Medulla oblongata (tissue), 1 donor: ENCODE results near the gene ACTL8.

Experiments
- DNase-seq: peaks from one replicate; pipeline ENCODE4 v3.0.0-alpha.2; 2015; ENCODE audit errors: extremely low spot score

The ACTL8 gene

DNA sequence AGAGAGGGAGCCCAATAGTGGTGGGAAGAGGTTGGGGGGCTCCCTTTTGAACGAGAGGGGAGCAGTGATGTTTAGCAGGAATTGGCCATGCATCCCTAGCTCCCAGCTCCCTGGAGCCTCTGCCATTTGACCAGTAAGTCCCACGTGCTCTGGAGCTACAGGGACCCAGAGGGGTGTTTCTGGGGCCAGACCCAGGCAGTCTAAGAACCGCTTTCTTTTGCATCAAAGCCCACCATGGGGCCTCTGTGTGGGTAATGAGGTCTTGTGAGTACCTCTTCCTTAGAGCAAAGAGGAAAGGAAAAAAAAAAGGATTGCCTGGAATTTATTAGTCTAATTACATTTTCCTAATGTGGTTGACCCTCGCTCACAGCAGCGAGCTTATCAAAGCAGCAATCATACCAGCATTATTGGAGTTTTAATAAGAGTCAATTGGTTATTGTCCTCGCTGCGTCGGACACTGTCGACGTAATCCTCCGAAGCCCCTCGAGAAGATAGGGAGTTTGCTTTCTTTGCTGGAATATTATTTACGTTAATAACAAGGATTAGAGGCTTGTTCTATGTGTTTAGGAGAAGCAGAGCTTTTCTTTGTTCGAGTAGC, 17.6 kb downstream of the ACTL8 start:
- no peak for DNase-seq

DNA sequence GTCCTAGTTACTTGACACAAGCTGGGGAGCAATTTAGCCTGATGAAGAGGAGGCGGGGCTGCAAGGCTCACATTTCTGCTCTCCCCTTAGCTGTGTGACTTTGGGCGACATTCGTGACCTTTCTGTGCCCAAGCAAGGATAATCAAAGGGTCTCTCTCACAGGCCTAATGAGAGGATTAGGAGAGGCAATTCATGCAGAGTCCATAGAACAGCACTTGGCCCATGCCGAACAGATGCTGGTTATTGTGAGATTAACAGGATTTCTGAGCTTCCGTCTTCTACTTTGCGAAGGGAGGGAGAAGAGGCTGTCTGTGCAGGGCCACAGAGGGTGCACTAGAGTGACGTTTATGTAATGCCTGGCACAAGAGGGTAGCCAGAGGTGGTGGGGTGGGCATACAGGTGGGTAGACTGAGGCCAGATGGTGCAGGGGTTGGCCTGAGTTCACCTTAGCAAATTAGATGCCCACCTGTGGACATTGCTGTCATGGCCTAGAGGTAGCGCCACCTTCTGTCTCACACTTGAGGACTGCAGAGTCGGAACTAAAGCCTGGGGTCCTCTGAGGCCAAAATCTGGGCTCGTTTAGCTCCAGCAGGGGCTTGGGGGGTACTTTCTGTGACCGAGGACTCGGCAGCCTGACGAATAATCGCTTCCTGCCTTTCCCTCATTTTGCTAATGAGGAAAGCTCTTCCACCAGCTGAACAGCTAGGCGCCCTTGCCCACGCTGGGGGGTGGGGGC, 18.6 kb downstream of the ACTL8 start:
- DNase-seq = no peak

DNA sequence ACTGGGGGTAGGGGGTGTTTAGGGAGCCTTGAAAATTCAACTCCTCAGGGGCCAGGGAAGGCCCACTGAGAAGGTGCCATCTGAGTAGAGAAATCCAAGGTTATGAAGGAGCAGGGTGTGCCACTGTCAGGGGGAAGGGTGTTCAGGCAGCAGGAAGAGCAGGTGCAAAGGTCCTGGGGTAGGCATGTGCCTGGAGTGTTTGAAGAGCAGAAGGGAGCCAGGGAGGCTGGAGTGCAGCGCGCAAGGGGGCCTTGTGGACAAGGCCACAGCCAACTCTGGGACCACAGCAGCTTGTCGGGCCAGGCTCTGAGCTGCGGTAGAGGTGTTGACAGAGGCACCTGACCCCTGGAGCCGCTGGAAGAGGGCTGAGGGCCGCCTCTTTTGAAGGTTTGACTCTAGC, 19.3 kb downstream of the ACTL8 start:
- no peak for DNase-seq

DNA sequence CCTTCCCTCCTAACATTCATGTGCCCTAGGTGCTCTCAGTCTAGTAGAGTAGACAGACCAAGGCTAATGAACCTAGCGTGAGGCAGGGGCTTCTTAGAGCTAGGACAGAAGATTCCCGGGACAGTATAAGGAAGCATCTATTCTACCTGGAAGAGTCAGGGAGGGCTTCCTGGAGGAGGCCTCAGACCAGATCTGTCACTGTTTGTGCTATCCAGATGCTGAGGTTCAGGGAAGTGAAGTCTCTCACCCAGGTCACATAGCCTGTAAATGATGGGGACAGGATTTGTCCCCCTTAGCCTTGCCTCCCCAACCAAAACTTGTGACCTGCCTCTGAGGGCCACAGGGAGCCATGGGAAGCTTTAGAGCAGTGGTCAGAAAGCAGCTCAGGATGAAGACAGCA, 20.7 kb downstream of the ACTL8 start:
- DNase-seq = no peak

DNA sequence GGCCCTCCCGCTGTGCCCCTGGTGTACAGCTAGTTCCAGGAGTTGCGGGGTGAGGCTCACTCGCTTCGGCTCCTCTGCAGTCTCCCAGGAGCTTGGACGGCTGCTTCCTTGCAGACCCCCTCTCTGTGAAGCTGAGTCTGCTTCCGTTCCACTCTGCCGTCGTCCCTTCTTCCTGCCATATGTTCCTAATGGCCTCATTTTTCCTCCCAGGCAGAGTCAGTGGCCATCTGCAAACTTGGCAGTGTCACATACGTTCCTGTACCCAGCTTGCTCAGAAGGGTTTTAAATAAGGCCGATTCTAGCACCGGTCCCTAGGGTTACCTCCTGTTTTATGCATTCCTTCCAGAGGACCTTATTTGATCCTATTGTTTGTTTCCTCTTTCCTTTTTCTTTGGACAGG, 21.3 kb downstream of the ACTL8 start:
- DNase-seq = no peak

DNA sequence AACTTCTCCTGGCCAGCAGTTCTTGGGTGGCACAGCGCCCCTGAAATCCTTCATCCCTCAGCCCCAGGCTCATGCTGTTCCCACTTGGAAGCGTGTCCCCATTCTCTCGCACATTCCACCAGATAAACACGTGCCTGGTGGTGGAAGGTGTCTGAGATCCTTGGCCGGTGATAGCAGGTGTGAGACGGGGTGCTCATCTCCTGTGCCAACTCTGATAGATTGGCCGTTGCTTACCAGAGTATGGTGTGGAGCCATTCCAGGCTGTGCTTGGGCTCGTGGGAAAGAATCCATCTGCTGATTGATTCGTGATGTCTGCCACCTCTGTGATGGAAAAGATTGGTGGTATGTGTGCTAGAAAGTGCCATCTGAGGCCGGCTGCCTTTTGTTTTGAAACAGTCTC, 22.2 kb downstream of the ACTL8 start:
- no peak for DNase-seq

DNA sequence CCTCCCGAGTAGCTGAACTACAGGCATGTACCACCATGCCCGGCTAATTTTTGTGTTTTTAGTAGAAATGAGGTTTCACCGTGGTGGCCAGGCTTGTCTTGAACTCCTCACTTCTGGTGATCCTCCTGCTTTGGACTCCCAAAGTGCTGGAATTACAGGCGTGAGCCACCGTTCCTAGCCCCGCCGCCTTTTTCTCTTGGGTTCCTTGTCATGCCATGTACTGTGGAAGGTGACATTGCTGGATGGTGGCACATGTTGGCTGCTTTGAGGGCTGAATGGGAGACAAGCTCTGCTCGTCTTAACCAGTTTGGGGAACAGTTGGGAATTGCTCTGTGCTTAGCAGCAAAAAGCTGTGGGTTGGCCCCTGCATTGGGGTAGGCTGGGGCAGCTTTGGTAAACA, 22.7 kb downstream of the ACTL8 start:
- DNase-seq = no peak

DNA sequence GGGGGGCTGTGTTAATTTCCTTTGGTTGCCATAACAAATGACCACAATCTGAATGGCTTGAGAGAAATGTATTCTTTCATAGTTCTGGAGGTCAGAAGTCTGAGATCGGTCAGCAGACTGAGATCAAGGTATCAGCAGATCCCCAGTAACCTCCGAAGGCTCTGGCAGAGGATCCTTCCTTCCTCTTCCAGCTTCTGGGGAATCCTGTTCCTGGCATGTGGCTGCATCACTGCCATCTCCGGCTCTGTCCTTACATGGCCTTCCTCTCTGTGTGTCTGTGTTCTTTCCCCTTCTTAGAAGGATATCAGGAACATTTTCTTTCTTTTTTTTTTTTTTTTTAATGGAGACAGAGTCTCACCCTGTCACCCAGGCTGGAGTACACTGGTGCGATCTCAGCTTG, 25.8 kb downstream of the ACTL8 start:
- DNase-seq = no peak

DNA sequence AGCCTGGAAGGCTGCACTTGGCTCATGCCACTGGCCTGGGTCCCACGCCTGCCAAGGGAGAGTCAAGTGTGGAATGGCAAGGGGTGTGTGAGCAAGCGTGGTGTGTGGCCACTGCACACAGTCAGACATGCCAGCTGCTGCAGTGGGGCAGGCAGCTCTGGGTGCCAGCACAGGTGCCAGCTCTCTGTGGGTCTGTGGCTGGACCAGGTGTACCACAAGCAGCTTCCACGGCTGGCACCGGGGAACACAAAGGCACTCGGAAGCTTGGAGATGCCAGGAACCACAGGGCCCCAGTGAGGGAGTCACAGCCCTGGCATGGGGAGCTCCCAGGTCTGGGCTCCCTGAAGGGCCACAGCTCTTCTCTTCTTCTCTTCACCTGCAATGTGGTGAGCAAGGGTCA, 34.8 kb downstream of the ACTL8 start:
- no peak for DNase-seq

DNA sequence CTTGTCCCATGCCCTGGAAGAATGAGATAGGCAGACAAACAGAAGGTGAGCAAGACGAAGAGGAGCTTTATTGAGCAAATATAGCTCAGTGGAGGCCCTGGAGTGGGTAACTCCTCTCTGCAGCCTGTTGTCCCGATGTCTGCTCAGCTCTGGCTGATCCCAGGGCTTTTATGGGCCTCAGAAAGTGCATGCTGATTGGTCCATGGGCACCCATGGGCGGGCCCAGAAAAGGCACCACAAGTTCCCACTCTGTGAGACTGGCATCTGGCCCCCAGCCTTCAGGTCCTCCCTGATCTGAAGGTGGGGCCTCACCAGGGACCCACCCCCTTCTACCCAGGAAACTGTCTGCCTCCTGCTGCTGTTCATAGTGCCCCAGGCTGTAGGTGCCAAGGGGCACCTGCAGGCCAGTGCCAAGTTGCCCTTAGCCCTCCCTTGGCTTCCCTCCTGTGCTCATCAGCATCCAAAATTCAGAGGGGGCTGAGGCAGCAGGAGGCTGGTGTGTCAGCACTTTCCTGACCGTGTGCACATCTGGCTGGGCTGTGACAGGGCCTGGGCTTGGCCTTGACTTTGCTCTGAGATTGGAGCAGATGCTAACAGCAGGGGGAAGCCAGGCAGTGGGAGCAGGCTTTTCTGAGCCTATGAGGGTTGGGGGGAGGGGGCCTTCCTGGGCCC, 35.4 kb downstream of the ACTL8 start:
- no peak for DNase-seq

DNA sequence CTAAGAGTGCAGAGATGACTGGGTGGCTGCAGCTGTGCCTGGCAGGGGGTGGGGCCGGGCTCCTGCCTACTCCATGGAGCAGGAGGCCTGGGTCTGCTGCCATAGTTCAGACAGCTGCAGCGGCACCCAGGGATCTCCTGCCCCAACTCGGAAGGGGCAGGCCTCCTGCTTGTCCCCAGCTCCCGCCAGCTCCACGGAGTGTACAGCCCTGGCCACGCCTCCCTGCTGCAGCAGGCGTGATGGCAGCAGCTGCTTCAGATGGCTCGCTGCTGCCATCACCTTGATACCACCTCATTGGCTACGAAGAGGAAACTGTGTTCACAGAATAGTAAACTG, 35.9 kb downstream of the ACTL8 start:
- DNase-seq = no peak

DNA sequence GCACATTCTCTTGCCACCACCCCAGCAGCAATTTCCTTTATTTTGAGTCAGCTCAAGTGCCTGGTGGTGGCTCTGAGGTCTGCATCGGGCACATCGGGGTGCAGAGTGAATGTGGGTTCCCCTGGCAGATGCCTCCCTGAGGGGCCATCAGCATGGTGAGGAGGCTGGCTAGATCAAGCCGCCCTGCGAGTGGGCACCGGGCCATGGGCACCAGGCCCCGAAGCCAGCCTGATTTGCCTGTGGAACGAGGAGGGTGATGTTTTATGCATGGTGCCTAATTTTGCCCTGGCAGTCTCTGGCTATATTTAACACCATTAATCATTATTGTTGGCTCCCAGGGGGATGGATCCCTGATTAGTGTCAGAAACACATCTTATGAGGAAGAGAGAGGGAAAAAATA, 36.3 kb downstream of the ACTL8 start:
- DNase-seq = no peak

DNA sequence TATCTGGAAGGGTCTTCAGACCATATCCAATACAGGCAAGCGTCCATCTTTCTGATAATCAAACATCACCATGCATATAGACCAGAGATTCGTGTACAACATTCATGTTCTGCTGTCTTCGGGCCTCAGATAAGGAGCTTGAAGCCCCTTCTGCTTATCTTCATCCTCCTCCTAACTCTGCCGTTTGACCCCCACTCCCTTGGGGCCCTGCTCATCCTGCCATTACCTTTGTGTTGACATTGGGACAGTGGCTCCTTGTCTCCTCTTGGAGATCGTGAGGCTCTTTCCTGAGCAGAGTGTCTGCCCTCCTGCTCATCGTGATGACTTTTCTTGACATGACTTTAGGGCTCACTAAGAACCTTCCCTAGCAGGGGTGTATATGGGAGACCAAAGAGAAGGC, 37.3 kb downstream of the ACTL8 start:
- DNase-seq = no peak

DNA sequence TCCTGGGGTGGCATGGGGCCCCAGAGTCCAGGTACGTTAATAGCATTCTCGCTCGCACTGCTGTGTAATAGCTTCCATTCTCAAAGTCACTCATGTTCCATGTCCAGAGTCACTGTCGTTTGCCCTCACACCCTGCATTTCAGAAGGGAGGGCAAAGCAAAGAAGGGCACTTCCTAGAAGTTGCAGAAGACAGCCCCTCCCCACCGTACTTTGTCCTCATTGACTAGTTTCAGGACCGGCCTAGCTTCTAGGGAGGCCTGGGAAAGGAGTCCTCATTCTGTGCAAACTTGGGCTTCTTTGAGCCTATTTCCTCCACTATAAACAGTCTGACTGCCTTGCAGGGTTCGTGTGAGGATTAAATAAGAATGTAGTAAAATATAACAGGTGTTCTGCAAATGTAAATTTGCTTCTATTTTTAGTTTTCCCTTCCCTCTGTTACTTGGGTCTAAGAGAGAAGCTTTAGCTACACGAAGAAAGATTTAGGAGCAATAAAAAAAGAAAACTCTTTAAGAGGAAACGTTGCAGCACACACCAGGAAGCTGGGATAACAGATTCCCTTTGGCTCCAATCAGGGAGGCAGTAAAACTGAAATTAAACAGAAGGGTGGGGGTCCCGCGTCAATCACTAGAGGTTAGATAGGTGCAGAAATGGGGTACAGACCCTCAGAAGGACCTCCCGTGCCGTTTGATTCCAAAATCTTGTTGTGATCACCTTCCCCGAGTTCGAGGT, 40.1 kb downstream of the ACTL8 start:
- DNase-seq = no peak

DNA sequence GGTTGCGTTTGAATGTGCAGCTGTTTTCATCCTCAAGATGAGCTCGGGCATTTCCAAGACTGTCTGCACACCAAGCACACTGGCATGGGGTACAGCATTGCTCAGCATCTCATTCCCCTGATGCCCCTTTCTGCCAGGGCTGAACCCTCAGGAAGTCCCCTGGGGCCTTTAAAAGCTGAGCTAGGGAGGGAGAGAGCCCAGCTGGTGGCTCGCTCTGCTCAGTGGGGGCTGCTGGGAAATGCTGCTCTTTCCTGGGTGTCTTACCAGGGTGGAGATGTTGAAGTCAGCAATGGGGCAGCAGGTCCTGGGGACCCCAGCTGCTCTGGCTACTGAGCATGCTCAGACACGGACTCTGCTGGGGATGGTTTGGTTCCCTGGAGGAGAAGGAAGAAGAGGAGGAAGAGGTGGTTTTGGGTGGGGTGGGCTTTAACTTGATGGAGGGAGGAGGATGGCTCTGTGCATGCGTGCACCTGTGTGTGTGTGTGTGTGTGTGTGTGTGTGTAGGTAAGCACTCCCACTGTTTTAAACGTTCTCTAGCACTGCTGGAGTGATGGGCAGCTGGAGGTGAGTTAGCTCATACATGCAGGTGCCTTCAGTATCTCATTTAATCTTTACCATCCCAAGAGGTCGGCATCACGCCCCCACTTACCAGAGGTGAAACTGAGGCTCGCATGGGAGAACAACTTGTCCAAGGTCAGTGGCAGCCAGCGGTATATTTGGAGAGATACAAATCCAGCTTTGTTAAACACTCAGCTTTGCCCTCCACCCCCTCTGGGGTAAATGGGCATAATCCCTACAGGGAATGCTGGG, 40.9 kb downstream of the ACTL8 start:
- DNase-seq = no peak

DNA sequence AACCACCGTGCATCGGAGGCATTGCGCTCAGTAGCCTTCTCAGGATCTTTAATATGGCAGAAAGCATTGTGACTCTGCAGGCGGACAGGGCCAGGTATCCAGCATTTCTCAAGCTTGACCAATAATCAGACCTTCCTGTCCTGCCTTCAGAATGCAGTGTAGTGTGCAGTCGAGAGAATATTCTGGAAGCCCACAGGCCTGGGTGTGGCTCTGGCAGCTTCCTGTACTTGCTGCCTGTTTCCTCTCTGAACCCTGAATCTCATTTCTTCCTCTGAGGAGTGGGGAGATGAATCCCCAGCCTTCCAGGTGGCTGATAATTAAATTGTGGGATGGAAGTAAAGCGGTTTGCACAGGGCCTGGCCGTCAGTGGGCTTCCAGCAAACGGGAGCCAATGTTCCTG, 42.3 kb downstream of the ACTL8 start:
- DNase-seq = no peak

DNA sequence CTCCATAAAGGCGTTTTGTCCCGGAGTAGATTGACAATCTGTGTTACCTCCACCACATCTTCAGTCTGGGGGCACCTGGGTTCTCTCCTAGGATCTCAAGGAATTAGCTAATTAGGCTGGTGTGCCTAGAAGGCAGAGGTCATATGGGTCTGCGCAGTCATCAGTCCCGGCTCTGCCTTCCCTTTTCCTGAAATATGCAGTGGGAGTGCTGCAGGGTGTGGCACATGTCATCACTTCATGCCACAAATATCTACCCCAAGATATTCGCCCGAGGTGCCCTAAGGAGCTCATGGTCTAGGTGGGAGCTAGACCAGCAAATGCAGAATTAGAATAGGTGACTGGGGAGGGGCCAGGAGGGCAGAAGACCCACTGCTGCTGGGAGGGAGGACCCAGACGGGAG, 42.9 kb downstream of the ACTL8 start:
- DNase-seq = no peak

DNA sequence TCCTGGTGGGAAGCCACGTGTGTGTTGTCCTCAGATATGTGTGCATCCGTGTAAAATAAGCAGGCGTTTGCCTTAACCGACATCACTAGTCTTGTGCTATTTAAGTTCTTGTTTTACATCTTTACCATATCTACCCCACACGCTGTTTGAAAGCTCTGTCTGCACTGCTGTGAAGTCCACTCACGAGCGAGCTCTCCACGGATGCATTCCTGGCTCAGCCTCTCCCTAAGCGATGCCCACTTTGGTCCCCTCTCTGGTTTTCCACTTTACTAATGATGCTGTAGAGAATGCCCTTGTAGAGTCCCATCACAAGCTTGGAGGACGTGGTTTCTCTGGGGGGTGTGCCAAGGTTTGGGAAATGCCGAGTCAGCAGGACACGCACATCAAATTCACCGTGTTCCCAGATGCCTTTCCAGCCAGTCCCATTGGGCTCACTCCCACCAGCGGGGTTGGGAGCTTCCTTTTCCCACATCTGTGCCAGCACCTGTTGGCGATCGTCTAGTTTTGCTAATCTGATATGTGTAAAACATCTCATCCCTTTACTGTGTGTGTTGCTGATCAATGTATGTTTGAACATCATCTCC, 43.8 kb downstream of the ACTL8 start:
- no peak for DNase-seq

DNA sequence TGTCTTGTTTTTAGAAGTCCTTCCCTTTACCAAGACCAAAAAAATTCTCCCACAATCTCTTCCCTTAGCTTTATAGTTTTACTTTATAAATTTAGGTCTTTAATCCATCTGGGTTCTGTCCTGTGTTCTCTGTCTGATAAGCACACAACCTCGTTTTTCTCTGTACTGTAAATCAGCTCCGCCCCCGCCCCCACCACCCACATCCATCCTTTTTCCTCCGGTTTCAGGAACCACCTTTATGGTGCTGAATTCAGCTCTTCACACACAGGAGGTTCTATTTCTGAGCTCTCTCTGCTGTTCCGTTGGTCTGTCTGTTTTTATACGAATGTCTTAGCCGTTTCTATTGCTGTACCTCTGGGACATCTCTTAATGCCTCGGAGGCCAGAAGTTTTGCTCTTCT, 44.5 kb downstream of the ACTL8 start:
- no peak for DNase-seq

DNA sequence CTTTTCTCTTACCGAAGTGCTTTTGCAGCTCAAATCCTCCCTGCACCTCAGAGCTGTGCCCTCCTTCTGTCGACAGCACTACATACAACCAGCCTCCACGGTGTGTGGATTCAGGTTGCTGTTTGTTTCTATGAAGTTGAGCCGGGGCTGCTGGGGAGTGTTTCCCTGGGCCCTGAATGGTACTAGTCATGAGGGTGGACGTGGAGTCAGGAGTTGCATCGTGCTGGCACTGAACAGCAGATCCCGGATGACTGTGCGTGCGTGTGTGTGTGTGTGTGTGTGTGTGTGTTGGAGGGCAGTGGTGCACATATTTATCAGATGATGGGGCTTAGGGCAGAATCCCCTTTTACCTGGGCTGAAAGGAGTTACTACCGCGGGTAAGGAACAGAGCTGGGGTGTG, 47.0 kb downstream of the ACTL8 start:
- no peak for DNase-seq

DNA sequence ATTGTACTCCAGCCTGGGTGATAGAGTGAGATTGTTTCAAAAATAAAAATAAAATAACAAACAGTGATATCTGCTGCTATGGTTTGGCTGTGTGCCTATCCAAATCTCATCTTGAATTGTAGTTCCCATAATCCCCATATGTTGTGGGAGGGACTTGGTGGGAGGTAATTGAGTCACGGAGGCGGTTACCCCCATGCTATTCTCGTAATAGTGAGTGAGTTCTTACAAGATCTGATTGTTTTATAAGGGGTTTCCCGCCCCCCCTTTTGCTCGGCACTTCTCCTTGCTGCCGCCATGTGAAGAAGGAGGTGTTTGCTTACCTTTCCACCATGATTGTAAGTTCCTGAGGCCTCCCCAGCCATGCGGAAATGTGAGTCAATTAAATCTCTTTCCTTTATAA, 47.8 kb downstream of the ACTL8 start:
- no peak for DNase-seq
